Colon (tissue), 2 donors: ENCODE measurements around the gene PSAP.

Source experiments
- FAIRE-seq: peaks from 2 replicates; lab custom pipeline; 2012; peaks lifted over from hg19 to GRCh38; lab: Jason Lieb, UNC
- donor health status: control.
- donor health status: control.

PSAP gene

DNA sequence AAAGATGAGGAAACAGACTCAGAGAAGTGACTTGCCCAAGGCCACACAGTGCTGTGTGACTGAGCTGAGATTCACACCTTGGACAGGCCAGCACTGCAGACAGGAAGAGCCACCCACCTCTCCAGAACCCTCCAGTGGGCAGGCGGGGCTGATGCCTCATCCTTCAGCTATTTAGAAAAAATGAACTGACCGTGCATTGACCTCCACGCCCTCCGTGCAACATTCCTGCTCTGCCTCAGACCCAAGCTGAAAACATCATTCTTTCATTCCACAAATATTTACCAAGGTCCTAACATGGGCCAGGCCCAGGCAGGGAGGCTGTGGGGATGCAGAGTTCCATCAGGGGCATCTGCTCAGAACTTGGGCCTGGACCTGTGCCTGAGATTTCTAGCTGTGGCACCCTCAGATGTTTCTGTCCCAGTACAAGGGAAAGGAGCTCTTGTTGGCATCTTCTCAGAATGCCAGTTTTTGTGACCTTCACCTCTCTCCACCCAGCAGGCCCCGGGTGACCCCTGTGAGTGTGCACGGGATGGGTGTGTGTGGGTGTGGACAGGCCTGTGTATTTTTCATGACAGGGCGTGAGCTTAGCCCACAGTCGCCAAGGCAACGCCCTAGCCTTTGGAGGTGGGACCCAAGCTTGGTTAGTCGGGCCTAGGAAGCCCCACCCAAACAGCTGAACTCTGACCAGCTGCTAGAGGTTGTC is 84.2 kb downstream of the PSAP start:
- no peak for FAIRE-seq
